ENCODE data around the gene HGS.
"Not testable (repeated sequence)": the region's sequence is repeated elsewhere in the genome, so short reads cannot be mapped to it uniquely, and the experiment has no call there.

HGS gene

GRCh38 chr17:81733507-81734404 is 49.9 kb downstream of the HGS start:
- H3K9me3 ChIP-seq (ENCODE audit: control insufficient read depth in 2 of 2, low read length in 2 of 2) = no peaks in the 10 kb centered on the region
- peak overlapping the region in 1 of 2 donors; percentile 42 for H3K27ac ChIP-seq (ENCODE audit: low read depth in 2 of 2, low read length in 2 of 2)
- H3K4me3 ChIP-seq (ENCODE audit: low read length in 2 of 2) = peak overlapping the region in 1 of 2 donors; percentile 44
- H3K27me3 ChIP-seq (ENCODE audit: control insufficient read depth in 2 of 2, insufficient read depth in 2 of 2, low read length in 2 of 2) = peaks cover 0 to 3% of the 10 kb centered on the region in 2 donors
- peaks cover 22 to 25% of the 10 kb centered on the region in 2 donors for H3K4me1 ChIP-seq (ENCODE audit: control insufficient read depth in 2 of 2, insufficient read depth in 2 of 2, low read length in 2 of 2)
- peak overlapping the region in 1 of 2 donors; percentile 62 for H3K9ac ChIP-seq (ENCODE audit: low read depth in 1 of 2, low read length in 2 of 2)
- no peaks in the 10 kb centered on the region for H3K36me3 ChIP-seq (ENCODE audit: control insufficient read depth in 2 of 2, insufficient read depth in 2 of 2, low read length in 2 of 2)

GRCh38 chr17:81734405-81735263 is 50.8 kb downstream of the HGS start:
- Histone ChIP-seq H3K9me3 (ENCODE audit: control insufficient read depth in 2 of 2, low read length in 2 of 2) (no peaks in the 10 kb centered on the region), H3K27me3 (ENCODE audit: control insufficient read depth in 2 of 2, insufficient read depth in 2 of 2, low read length in 2 of 2) (peaks cover 0 to 3% of the 10 kb centered on the region in 2 donors), H3K4me1 (ENCODE audit: control insufficient read depth in 2 of 2, insufficient read depth in 2 of 2, low read length in 2 of 2) (peaks cover 22 to 25% of the 10 kb centered on the region in 2 donors), H3K9ac (ENCODE audit: low read depth in 1 of 2, low read length in 2 of 2) (peak overlapping the region in 1 of 2 donors; percentile 62), H3K4me3 (ENCODE audit: low read length in 2 of 2) (peak overlapping the region in 1 of 2 donors; percentile 7), H3K27ac (ENCODE audit: low read depth in 2 of 2, low read length in 2 of 2) (peak overlapping the region in 1 of 2 donors; percentile 42), H3K36me3 (ENCODE audit: control insufficient read depth in 2 of 2, insufficient read depth in 2 of 2, low read length in 2 of 2) (no peaks in the 10 kb centered on the region)

- Histone ChIP-seq H3K27ac (ENCODE audit: low read depth in 2 of 2, low read length in 2 of 2) (peak overlapping the region; percentile 38 to 52), H3K4me3 (ENCODE audit: low read length in 2 of 2) (peak overlapping the region; percentile 52 to 56)
Measured at GRCh38 chr17:81735264-81736102, 51.7 kb downstream of the HGS start.

GRCh38 chr17:81737947-81738800 is 54.4 kb downstream of the HGS start:
- H3K27me3 ChIP-seq (ENCODE audit: control insufficient read depth in 2 of 2, insufficient read depth in 2 of 2, low read length in 2 of 2) = peaks cover 10% of the 10 kb centered on the region in 2 donors
- H3K9ac ChIP-seq (ENCODE audit: low read depth in 1 of 2, low read length in 2 of 2) = no peak overlapping the region
- H3K4me1 ChIP-seq (ENCODE audit: control insufficient read depth in 2 of 2, insufficient read depth in 2 of 2, low read length in 2 of 2) = peaks cover 22 to 25% of the 10 kb centered on the region in 2 donors
- H3K4me3 ChIP-seq (ENCODE audit: low read length in 2 of 2) = no peak overlapping the region
- no peak overlapping the region for H3K27ac ChIP-seq (ENCODE audit: low read depth in 2 of 2, low read length in 2 of 2)
- H3K36me3 ChIP-seq (ENCODE audit: control insufficient read depth in 2 of 2, insufficient read depth in 2 of 2, low read length in 2 of 2) = no peaks in the 10 kb centered on the region
- no peaks in the 10 kb centered on the region for H3K9me3 ChIP-seq (ENCODE audit: control insufficient read depth in 2 of 2, low read length in 2 of 2)

More at GRCh38 chr17:81735264-81736102, 51.7 kb downstream of the HGS start:
- H3K9me3 ChIP-seq (ENCODE audit: control insufficient read depth in 2 of 2, low read length in 2 of 2) = no peaks in the 10 kb centered on the region
- H3K27me3 ChIP-seq (ENCODE audit: control insufficient read depth in 2 of 2, insufficient read depth in 2 of 2, low read length in 2 of 2) = peaks cover 0 to 4% of the 10 kb centered on the region in 2 donors
- no peaks in the 10 kb centered on the region for H3K36me3 ChIP-seq (ENCODE audit: control insufficient read depth in 2 of 2, insufficient read depth in 2 of 2, low read length in 2 of 2)
- H3K9ac ChIP-seq (ENCODE audit: low read depth in 1 of 2, low read length in 2 of 2) = peak overlapping the region; percentile 49 to 60
- H3K4me1 ChIP-seq (ENCODE audit: control insufficient read depth in 2 of 2, insufficient read depth in 2 of 2, low read length in 2 of 2) = peaks cover 22 to 25% of the 10 kb centered on the region in 2 donors

- Histone ChIP-seq H3K27me3 (ENCODE audit: control insufficient read depth in 2 of 2, insufficient read depth in 2 of 2, low read length in 2 of 2) (peaks cover 7 to 10% of the 10 kb centered on the region in 2 donors), H3K9me3 (ENCODE audit: control insufficient read depth in 2 of 2, low read length in 2 of 2) (no peaks in the 10 kb centered on the region), H3K9ac (ENCODE audit: low read depth in 1 of 2, low read length in 2 of 2) (no peak overlapping the region), H3K27ac (ENCODE audit: low read depth in 2 of 2, low read length in 2 of 2) (no peak overlapping the region), H3K36me3 (ENCODE audit: control insufficient read depth in 2 of 2, insufficient read depth in 2 of 2, low read length in 2 of 2) (no peaks in the 10 kb centered on the region), H3K4me1 (ENCODE audit: control insufficient read depth in 2 of 2, insufficient read depth in 2 of 2, low read length in 2 of 2) (peaks cover 21 to 24% of the 10 kb centered on the region in 2 donors), H3K4me3 (ENCODE audit: low read length in 2 of 2) (no peak overlapping the region)
Measured at GRCh38 chr17:81738801-81739393, 55.1 kb downstream of the HGS start.

- H3K4me3 ChIP-seq (ENCODE audit: low read length in 2 of 2); H3K27ac ChIP-seq (ENCODE audit: low read depth in 2 of 2, low read length in 2 of 2); H3K9ac ChIP-seq (ENCODE audit: low read depth in 1 of 2, low read length in 2 of 2); H3K36me3 ChIP-seq (ENCODE audit: control insufficient read depth in 2 of 2, insufficient read depth in 2 of 2, low read length in 2 of 2); H3K27me3 ChIP-seq (ENCODE audit: control insufficient read depth in 2 of 2, insufficient read depth in 2 of 2, low read length in 2 of 2); H3K9me3 ChIP-seq (ENCODE audit: control insufficient read depth in 2 of 2, low read length in 2 of 2): not testable (repeated sequence)
- peaks cover 14 to 18% of the 10 kb centered on the region in 2 donors for H3K4me1 ChIP-seq (ENCODE audit: control insufficient read depth in 2 of 2, insufficient read depth in 2 of 2, low read length in 2 of 2)
Measured at GRCh38 chr17:81739593-81739992, 55.8 kb downstream of the HGS start.

GRCh38 chr17:81740395-81740961 is 56.7 kb downstream of the HGS start:
- Histone ChIP-seq H3K4me3 (ENCODE audit: low read length in 2 of 2) (no peak overlapping the region), H3K9ac (ENCODE audit: low read depth in 1 of 2, low read length in 2 of 2) (no peak overlapping the region), H3K4me1 (ENCODE audit: control insufficient read depth in 2 of 2, insufficient read depth in 2 of 2, low read length in 2 of 2) (peaks cover 5 to 9% of the 10 kb centered on the region in 2 donors), H3K36me3 (ENCODE audit: control insufficient read depth in 2 of 2, insufficient read depth in 2 of 2, low read length in 2 of 2) (no peaks in the 10 kb centered on the region), H3K27me3 (ENCODE audit: control insufficient read depth in 2 of 2, insufficient read depth in 2 of 2, low read length in 2 of 2) (peaks cover 7 to 10% of the 10 kb centered on the region in 2 donors), H3K9me3 (ENCODE audit: control insufficient read depth in 2 of 2, low read length in 2 of 2) (no peaks in the 10 kb centered on the region), H3K27ac (ENCODE audit: low read depth in 2 of 2, low read length in 2 of 2) (no peak overlapping the region)

GRCh38 chr17:81741049-81741593 is 57.3 kb downstream of the HGS start:
- no peaks in the 10 kb centered on the region for H3K9me3 ChIP-seq (ENCODE audit: control insufficient read depth in 2 of 2, low read length in 2 of 2)
- H3K9ac ChIP-seq (ENCODE audit: low read depth in 1 of 2, low read length in 2 of 2) = no peak overlapping the region
- no peaks in the 10 kb centered on the region for H3K36me3 ChIP-seq (ENCODE audit: control insufficient read depth in 2 of 2, insufficient read depth in 2 of 2, low read length in 2 of 2)
- H3K4me1 ChIP-seq (ENCODE audit: control insufficient read depth in 2 of 2, insufficient read depth in 2 of 2, low read length in 2 of 2) = peaks cover 0 to 2% of the 10 kb centered on the region in 2 donors
- H3K27ac ChIP-seq (ENCODE audit: low read depth in 2 of 2, low read length in 2 of 2) = no peak overlapping the region
- no peak overlapping the region for H3K4me3 ChIP-seq (ENCODE audit: low read length in 2 of 2)
- peaks cover 7 to 10% of the 10 kb centered on the region in 2 donors for H3K27me3 ChIP-seq (ENCODE audit: control insufficient read depth in 2 of 2, insufficient read depth in 2 of 2, low read length in 2 of 2)

Data from mucosa of rectum (tissue), 2 donors.